Karpas-422 (cell line): ENCODE measurements around the gene BPIFB4. TPM values are rescaled to one million over a fixed set of nuclear protein-coding genes. Genes with fewer than 3 reads are reported as not detected.

ENCODE experiments used
- DNase-seq: peaks from one replicate; pipeline ENCODE4 v3.0.0-alpha.2; 2015
- H2AFZ ChIP-seq: fragments of 200-600 bp; sonication (generic); 2 replicates; pipeline ENCODE4 v1.6.1; 2014; ENCODE audit warnings: antibody characterized with exemption, low read length, mixed read lengths
- H3K27ac ChIP-seq: fragments of 200-600 bp; sonication (generic); 2 replicates; pipeline ENCODE4 v1.5.1; 2014; ENCODE audit warnings: mild to moderate bottlenecking, low read length, moderate library complexity
- H3K27me3 ChIP-seq: fragments of 200-600 bp; sonication (generic); 2 replicates; pipeline ENCODE4 v1.6.1; 2014; ENCODE audit warnings: low read length, mixed read lengths
- H3K36me3 ChIP-seq: fragments of 200-600 bp; sonication (generic); 2 replicates; pipeline ENCODE4 v1.6.1; 2014; ENCODE audit warnings: low read length, mixed read lengths; ENCODE audit not compliant: insufficient read depth
- H3K4me1 ChIP-seq: fragments of 200-600 bp; sonication (generic); 2 replicates; pipeline ENCODE4 v1.6.1; 2014; ENCODE audit warnings: mild to moderate bottlenecking, low read length, mixed read lengths
- H3K4me2 ChIP-seq: fragments of 200-600 bp; sonication (generic); 2 replicates; pipeline ENCODE4 v1.6.1; 2014; ENCODE audit warnings: low read length, low read depth, mild to moderate bottlenecking; ENCODE audit not compliant: poor library complexity, severe bottlenecking
- H3K4me3 ChIP-seq: fragments of 200-600 bp; sonication (generic); 2 replicates; pipeline ENCODE4 v1.5.1; 2014; ENCODE audit warnings: mild to moderate bottlenecking, antibody characterized with exemption, low read length, mixed read lengths
- H3K79me2 ChIP-seq: fragments of 200-600 bp; sonication (generic); 2 replicates; pipeline ENCODE4 v1.6.1; 2014; ENCODE audit warnings: mild to moderate bottlenecking, low read length, mixed read lengths
- H3K9ac ChIP-seq: fragments of 200-600 bp; sonication (generic); 2 replicates; pipeline ENCODE4 v1.6.0; 2014; ENCODE audit warnings: low read length
- H3K9me2 ChIP-seq: fragments of 200-600 bp; sonication (generic), shearing (Covaris generic); replicated peaks from 2 replicates; pipeline ENCODE4 v1.6.0; 2014; ENCODE audit warnings: mild to moderate bottlenecking, low read length, moderate library complexity; ENCODE audit not compliant: insufficient read depth
- H3K9me3 ChIP-seq: fragments of 300-700, 200-600 bp; sonication (generic); 2 replicates; pipeline ENCODE4 v1.6.1; 2014; ENCODE audit warnings: low read length, mixed read lengths
- H4K20me1 ChIP-seq: fragments of 200-600 bp; sonication (generic); 2 replicates; pipeline ENCODE4 v1.6.1; 2014; ENCODE audit warnings: mild to moderate bottlenecking, antibody characterized with exemption, low read length, low read depth; ENCODE audit not compliant: insufficient read depth
- total RNA-seq: library from RNA; depleted of rRNA; stranded (reverse); fragments of >200 nt; shearing (Covaris generic); gene quantifications from 2 replicates; pipeline ENCODE4 v1.2.3, GENCODE V29; 2014; ENCODE audit warnings: low replicate concordance

Gene BPIFB4
- total RNA-seq, 1 experiment from 2014 or later, result not detected

DNA sequence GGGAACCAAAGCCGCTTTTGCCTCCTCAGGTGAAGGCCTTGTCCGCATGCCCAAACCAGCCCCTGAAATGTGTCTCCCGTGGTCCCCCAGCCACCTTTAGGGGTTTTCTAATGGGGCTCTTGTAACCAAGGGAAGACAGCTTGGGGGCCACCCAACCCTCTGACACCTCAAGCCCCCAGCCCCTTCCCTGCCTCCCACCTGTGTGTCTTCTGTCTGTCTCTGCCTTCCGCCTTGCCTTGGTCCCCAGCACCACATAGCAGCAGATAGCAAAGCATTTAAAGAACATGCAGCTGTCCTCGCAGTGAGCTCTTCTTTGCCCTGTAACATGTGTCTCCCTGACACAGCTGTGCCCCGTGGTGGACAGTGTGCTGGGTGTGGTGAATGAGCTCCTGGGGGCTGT lies 16.2 kb upstream of the BPIFB4 start:
- H4K20me1 ChIP-seq, result no peaks in the 10 kb centered on the region

DNA sequence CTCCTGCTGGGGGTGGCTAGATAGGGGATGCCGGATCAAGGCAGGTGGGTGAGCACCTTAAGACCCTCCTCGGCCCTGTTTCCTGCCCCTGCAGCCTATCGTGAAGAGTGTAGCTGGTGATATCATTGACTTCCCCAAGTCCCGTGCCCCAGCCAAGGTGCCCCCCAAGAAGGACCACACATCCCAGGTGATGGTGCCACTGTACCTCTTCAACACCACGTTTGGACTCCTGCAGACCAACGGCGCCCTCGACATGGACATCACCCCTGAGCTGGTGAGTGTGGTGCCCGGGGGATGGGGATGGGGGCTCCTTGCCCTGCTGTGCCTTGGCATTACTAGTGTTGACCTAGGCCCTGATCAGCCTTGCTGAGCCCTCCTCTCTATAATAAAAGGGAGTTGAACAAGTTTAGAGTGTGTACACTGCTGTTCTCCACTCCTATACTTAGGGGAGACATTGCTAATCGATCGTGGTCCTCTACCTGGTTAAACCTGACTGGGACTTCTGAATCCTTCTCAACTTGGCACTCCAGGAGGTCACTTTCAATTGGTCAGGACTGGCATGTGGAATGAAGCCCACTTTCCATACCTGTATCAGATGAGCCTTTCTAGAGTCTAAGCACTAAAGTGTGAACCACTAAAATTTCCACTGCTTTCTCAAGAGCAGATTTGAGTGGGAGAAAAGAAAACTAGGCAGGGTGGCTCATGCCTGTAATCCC lies 14.7 kb upstream of the BPIFB4 start:
- Histone ChIP-seq H3K4me1 (no peaks in the 10 kb centered on the region), H3K4me3 (no peak overlapping the region), H3K9me3 (no peaks in the 10 kb centered on the region), H3K79me2 (no peaks in the 10 kb centered on the region), H2AFZ (no peak overlapping the region), H3K4me2 (no peak overlapping the region), H3K27ac (no peak overlapping the region), H3K27me3 (no peaks in the 10 kb centered on the region), H3K9me2 (no peaks in the 10 kb centered on the region), H3K9ac (no peak overlapping the region), H4K20me1 (no peaks in the 10 kb centered on the region), H3K36me3 (no peaks in the 10 kb centered on the region)
- DNase-seq, result no peak

More for the DNA sequence above, 16.2 kb upstream of the BPIFB4 start:
- no peaks in the 10 kb centered on the region for H3K4me1 ChIP-seq
- H3K9ac ChIP-seq, result no peak overlapping the region
- H3K27me3 ChIP-seq, result no peaks in the 10 kb centered on the region
- no peaks in the 10 kb centered on the region for H3K36me3 ChIP-seq
- no peaks in the 10 kb centered on the region for H3K9me3 ChIP-seq
- H3K27ac ChIP-seq, result no peak overlapping the region
- no peak overlapping the region for H3K4me2 ChIP-seq
- no peak for DNase-seq
- no peak overlapping the region for H2AFZ ChIP-seq
- no peak overlapping the region for H3K4me3 ChIP-seq
- no peaks in the 10 kb centered on the region for H3K79me2 ChIP-seq
- H3K9me2 ChIP-seq, result no peaks in the 10 kb centered on the region

DNA sequence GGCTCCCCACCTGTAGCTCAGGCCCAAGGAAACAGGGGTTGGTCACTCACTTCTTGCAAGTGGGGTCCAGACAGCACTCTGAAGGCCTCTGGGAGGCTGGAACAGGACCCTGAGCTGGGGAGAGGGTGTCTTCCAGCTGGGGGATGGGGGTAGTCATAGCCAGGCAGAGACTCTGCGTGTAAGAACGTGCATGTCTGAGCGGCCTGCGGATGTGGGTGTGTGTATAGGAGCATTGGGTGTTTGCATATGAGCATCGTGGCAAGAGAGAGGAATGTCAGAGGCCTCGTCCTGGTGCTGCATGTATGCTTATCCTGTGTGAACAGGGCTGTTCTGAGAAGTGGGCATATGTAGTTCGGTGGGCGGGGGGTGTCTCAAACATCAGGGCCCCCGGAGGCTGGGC lies 13.7 kb upstream of the BPIFB4 start:
- Histone ChIP-seq H3K4me2 (no peak overlapping the region), H3K27me3 (no peaks in the 10 kb centered on the region), H2AFZ (no peak overlapping the region), H3K9ac (no peak overlapping the region), H3K4me3 (no peak overlapping the region), H3K79me2 (no peaks in the 10 kb centered on the region), H3K36me3 (no peaks in the 10 kb centered on the region), H3K9me2 (no peaks in the 10 kb centered on the region), H3K4me1 (no peaks in the 10 kb centered on the region), H4K20me1 (no peaks in the 10 kb centered on the region), H3K27ac (no peak overlapping the region), H3K9me3 (no peaks in the 10 kb centered on the region)
- no peak for DNase-seq

DNA sequence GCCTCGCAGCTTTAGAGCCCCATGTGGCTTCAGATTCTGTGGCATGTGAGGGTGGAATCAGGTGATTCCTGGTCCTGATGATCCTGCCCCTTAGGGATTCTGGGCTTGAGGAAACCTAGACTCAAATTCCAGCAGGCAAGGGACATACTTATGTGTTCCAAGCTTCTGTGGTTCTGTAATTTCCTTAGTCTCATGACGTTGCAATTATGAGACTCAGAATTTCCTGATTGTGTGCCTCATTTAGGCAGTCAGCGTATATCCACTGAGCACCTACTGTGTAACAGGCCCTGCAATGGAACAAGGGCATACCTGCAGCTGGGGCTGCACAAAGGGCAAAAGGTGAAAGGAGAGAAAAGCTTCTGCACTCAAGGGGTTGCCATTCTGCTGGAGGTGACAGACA lies 11.6 kb upstream of the BPIFB4 start:
- H3K27me3 ChIP-seq, result no peaks in the 10 kb centered on the region
- H3K9me2 ChIP-seq, result no peaks in the 10 kb centered on the region
- no peak overlapping the region for H2AFZ ChIP-seq
- H3K27ac ChIP-seq, result no peak overlapping the region
- DNase-seq, result no peak
- no peaks in the 10 kb centered on the region for H4K20me1 ChIP-seq
- no peaks in the 10 kb centered on the region for H3K4me1 ChIP-seq
- no peak overlapping the region for H3K9ac ChIP-seq
- H3K9me3 ChIP-seq, result no peaks in the 10 kb centered on the region
- H3K4me3 ChIP-seq, result no peak overlapping the region
- no peaks in the 10 kb centered on the region for H3K79me2 ChIP-seq
- H3K4me2 ChIP-seq, result no peak overlapping the region
- H3K36me3 ChIP-seq, result no peaks in the 10 kb centered on the region

DNA sequence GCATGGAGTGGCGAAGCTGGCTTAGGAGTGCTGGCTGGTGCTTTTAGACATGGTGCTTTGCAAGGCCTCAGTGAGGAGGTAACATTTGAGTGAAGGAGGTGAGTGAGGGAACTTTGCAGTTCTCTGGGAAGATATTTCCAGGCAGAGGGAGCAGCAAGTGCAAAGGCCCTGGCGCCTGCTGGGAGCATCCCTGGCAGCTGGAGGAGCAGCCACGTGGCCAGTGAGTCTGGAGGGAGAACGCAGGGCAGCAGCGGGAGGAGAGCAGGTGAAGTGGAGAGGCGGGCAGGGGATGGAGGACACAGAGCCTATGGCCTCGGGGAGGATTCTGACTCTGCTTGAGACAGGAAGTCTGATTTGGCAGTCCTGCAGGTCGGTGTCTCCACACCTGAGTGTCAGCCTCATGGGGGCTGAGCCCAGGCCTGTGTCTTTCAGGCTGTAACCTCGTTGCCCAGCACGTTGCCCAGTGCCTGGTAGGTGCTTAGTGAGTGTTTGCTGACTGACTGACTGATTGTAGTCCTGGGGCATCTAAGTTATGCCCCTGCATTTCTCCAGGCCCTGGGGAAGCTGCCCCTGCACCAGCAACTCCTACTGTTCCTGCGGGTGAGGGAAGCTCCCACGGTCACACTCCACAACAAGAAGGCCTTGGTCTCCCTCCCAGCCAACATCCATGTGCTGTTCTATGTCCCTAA lies 11.0 kb upstream of the BPIFB4 start:
- H2AFZ ChIP-seq, result no peak overlapping the region
- H3K27me3 ChIP-seq, result no peaks in the 10 kb centered on the region
- H3K9ac ChIP-seq, result no peak overlapping the region

DNA sequence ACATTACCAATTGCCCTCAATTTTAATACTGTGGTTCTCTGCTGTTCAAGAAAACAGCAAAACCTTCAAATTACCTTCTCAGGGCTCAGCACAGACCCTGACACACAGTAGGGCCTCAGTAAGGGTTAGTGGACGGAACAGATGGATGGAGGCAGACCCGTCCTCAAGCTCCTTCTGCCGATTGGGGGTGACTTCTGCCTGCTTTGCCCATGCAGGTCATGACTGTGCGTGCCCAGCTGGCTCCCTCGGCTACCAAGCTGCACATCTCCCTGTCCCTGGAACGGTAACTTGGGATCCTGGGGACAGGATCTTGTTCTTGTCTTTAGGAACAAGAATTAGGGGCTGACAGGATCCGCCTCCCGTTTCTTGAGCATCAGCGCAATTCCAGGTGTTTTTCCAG lies 9.8 kb upstream of the BPIFB4 start:
- Histone ChIP-seq H3K27me3 (no peaks in the 10 kb centered on the region), H3K9ac (no peak overlapping the region), H3K9me3 (no peaks in the 10 kb centered on the region), H3K9me2 (no peaks in the 10 kb centered on the region), H3K4me1 (no peaks in the 10 kb centered on the region), H3K4me3 (no peak overlapping the region), H2AFZ (no peak overlapping the region), H3K27ac (no peak overlapping the region), H3K4me2 (no peak overlapping the region), H4K20me1 (0 out of 2 replicates have a peak, but pooled peaks cover 5% of the 10 kb centered on the region), H3K36me3 (no peaks in the 10 kb centered on the region), H3K79me2 (no peaks in the 10 kb centered on the region)
- no peak for DNase-seq

More for the DNA sequence above, 11.0 kb upstream of the BPIFB4 start:
- H3K79me2 ChIP-seq, result no peaks in the 10 kb centered on the region
- no peak overlapping the region for H3K4me3 ChIP-seq
- no peaks in the 10 kb centered on the region for H4K20me1 ChIP-seq
- H3K4me1 ChIP-seq, result no peaks in the 10 kb centered on the region
- no peak overlapping the region for H3K27ac ChIP-seq
- no peaks in the 10 kb centered on the region for H3K9me2 ChIP-seq
- no peaks in the 10 kb centered on the region for H3K36me3 ChIP-seq
- no peak overlapping the region for H3K4me2 ChIP-seq
- no peak for DNase-seq
- no peaks in the 10 kb centered on the region for H3K9me3 ChIP-seq

DNA sequence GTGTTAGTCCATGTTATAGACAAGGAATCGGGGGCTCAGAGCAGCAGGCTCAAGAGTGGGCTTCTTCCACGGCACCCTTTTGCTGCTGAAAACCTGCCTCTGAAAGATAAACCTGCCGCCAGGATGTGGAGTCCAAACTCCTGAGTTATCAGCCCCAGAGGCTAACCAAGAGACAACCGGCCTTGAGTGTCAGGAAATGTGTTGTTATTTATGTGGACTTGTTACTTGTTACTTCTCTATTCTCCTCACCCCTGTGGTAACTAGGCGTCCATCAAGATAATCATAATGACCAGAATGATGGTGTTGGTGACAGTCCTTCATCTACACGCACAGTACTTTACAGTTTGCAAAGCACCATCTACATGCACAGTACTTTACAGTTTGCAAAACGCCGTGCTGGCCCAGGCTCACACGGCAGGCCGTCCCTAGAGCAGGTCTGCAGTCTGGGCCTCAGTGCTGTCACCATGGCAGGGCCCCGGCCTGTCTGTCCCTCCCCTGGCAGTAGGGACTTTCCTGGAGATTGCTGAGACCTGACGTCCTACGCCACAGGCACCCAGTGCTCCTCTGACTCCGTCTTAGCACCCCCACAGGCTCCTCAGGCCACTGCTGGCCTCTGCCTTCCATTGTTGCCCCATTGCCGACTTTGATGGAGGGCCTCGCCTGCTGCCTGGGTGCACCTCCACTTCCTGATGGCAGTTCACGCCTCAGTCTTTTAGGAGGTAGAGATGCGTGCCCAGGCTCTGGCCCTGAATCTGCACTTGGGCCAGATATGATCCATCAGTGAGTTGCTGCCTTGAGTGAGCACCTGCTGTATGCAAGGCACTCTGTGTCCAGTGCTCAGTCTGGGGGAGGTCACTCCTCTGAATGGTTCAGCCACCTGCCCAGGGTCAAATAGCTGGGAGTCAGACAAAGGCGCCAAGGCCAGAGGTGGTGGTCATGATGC lies 9.1 kb upstream of the BPIFB4 start:
- Histone ChIP-seq H3K4me1 (no peaks in the 10 kb centered on the region), H2AFZ (no peak overlapping the region), H3K9me3 (no peaks in the 10 kb centered on the region), H3K9me2 (no peaks in the 10 kb centered on the region), H3K27me3 (no peaks in the 10 kb centered on the region), H4K20me1 (0 out of 2 replicates have a peak, but pooled peaks cover 5% of the 10 kb centered on the region), H3K9ac (no peak overlapping the region), H3K36me3 (no peaks in the 10 kb centered on the region), H3K4me2 (no peak overlapping the region), H3K4me3 (no peak overlapping the region), H3K79me2 (no peaks in the 10 kb centered on the region), H3K27ac (no peak overlapping the region)
- no peak for DNase-seq

DNA sequence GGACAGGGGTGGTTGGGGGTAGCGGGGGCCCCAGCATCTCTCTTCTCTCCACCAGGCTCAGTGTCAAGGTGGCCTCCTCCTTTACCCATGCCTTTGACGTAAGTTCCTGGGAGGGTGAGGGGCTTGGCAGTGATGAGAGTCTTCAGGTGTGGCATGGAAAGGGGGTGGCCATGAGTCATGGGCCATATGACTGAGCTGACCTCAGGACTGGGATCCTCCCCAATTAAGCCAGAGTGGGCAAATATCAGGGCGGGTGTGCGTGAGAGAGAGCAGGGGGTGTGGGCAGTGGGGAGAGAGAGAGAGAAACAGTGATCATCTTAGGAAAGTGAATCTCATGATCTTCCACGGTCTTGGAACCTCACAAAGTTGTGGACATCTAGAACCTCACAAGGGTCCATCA lies 8.2 kb upstream of the BPIFB4 start:
- no peak overlapping the region for H3K9ac ChIP-seq

More for the DNA sequence above, 8.2 kb upstream of the BPIFB4 start:
- Histone ChIP-seq H4K20me1 (0 out of 2 replicates have a peak, but pooled peaks cover 5% of the 10 kb centered on the region), H3K27ac (no peak overlapping the region), H3K27me3 (no peaks in the 10 kb centered on the region), H3K9me3 (no peaks in the 10 kb centered on the region), H2AFZ (no peak overlapping the region), H3K4me3 (no peak overlapping the region), H3K9me2 (no peaks in the 10 kb centered on the region), H3K4me2 (no peak overlapping the region), H3K36me3 (no peaks in the 10 kb centered on the region), H3K4me1 (no peaks in the 10 kb centered on the region), H3K79me2 (no peaks in the 10 kb centered on the region)
- no peak for DNase-seq
